Left hindlimb (tissue), 1 donor: Measurements from ENCODE around the gene RHOD.
A peak's percentile ranks its signal among the peaks of the same experiment; 100 is the strongest.

ENCODE experiments used
- DNase-seq: peaks from one replicate; pipeline ENCODE4 v3.0.0-alpha.2; 2018

The RHOD gene

GRCh38 chr11:67056267-67057204, at the start of gene RHOD:
TSS of gene RHOD (plus strand) at chr11:67056847. CDS start at chr11:67056903, 56 bp downstream.
- no peak for DNase-seq

- DNase-seq = no peak
Measured at GRCh38 chr11:67007126-67007525, 49.5 kb upstream of the RHOD start.

- no peak for DNase-seq
Measured at GRCh38 chr11:67010296-67010905, 46.2 kb upstream of the RHOD start.

GRCh38 chr11:67013511-67014045, 43.1 kb upstream of the RHOD start:
- DNase-seq = no peak

GRCh38 chr11:67014343-67014742, 42.3 kb upstream of the RHOD start:
- no peak for DNase-seq

- no peak for DNase-seq
Measured at GRCh38 chr11:67015048-67015447, 41.6 kb upstream of the RHOD start.

- DNase-seq = no peak
Measured at GRCh38 chr11:67016550-67016949, 40.1 kb upstream of the RHOD start.

GRCh38 chr11:67020949-67021348, 35.7 kb upstream of the RHOD start:
- no peak for DNase-seq

GRCh38 chr11:67022341-67022933, 34.2 kb upstream of the RHOD start:
- DNase-seq = peak; percentile 63

- DNase-seq = no peak
Measured at GRCh38 chr11:67022961-67023956, 33.4 kb upstream of the RHOD start, which contains the start of gene SYT12. TSS of gene SYT12 (plus strand) at chr11:67023134. CDS start at chr11:67030145, 7,011 bp downstream.

GRCh38 chr11:67023957-67024353, 32.7 kb upstream of the RHOD start:
- no peak for DNase-seq

- DNase-seq = no peak
Measured at GRCh38 chr11:67024410-67024809, 32.2 kb upstream of the RHOD start.

GRCh38 chr11:67024966-67025365, 31.7 kb upstream of the RHOD start:
- no peak for DNase-seq

GRCh38 chr11:67025750-67026149, 30.9 kb upstream of the RHOD start:
- DNase-seq = no peak

- DNase-seq = no peak
Measured at GRCh38 chr11:67026941-67027340, 29.7 kb upstream of the RHOD start.

- DNase-seq = no peak
Measured at GRCh38 chr11:67027483-67027930, 29.1 kb upstream of the RHOD start.

GRCh38 chr11:67027943-67028542, 28.6 kb upstream of the RHOD start:
- no peak for DNase-seq

GRCh38 chr11:67029146-67029545, 27.5 kb upstream of the RHOD start:
- no peak for DNase-seq

GRCh38 chr11:67030976-67031375, 25.7 kb upstream of the RHOD start:
- no peak for DNase-seq

- DNase-seq = no peak
Measured at GRCh38 chr11:67031791-67032561, 24.7 kb upstream of the RHOD start.
